Glomerular visceral epithelial cell (primary cell): ENCODE measurements around the gene KCNQ5.
"Not testable (repeated sequence)": the region's sequence is repeated elsewhere in the genome, so short reads cannot be mapped to it uniquely, and the experiment has no call there.

ENCODE experiments used
- DNase-seq: peaks from one replicate; pipeline ENCODE4 v3.0.0-alpha.2; 2016; ENCODE audit errors: extremely low spot score

KCNQ5 gene

GRCh38 chr6:73180076-73180738 lies 558.3 kb downstream of the KCNQ5 start:
- no peak for DNase-seq

- peak; percentile 60 for DNase-seq
Observed at GRCh38 chr6:73180763-73181619, 559.1 kb downstream of the KCNQ5 start.

- DNase-seq: no peak
Observed at GRCh38 chr6:73182021-73182607, 560.2 kb downstream of the KCNQ5 start.

GRCh38 chr6:73193302-73193701 lies 571.4 kb downstream of the KCNQ5 start:
- DNase-seq: not testable (repeated sequence)

GRCh38 chr6:73194744-73195143 lies 572.9 kb downstream of the KCNQ5 start:
- DNase-seq: no peak

GRCh38 chr6:73200247-73200646 lies 578.4 kb downstream of the KCNQ5 start:
- DNase-seq: no peak

- DNase-seq: no peak
Observed at GRCh38 chr6:73200735-73201134, 578.9 kb downstream of the KCNQ5 start.

- no peak for DNase-seq
Observed at GRCh38 chr6:73203098-73203497, 581.2 kb downstream of the KCNQ5 start.

- DNase-seq: no peak
Observed at GRCh38 chr6:73204252-73204651, 582.4 kb downstream of the KCNQ5 start.

GRCh38 chr6:73207221-73207837 lies 585.5 kb downstream of the KCNQ5 start:
- no peak for DNase-seq

- DNase-seq: no peak
Observed at GRCh38 chr6:73209117-73209516, 587.3 kb downstream of the KCNQ5 start.

- no peak for DNase-seq
Observed at GRCh38 chr6:73216859-73217258, 595.0 kb downstream of the KCNQ5 start.

GRCh38 chr6:73225396-73225795 lies 603.5 kb downstream of the KCNQ5 start, which contains the start of gene KHDC1L:
Gene KHDC1L, minus strand, starts transcription at chr6:73225496. Its CDS starts 88 bp downstream, at chr6:73225408.
- no peak for DNase-seq

GRCh38 chr6:73227606-73228255 lies 605.9 kb downstream of the KCNQ5 start:
- DNase-seq: no peak

GRCh38 chr6:73231986-73232391 lies 610.1 kb downstream of the KCNQ5 start:
- DNase-seq: no peak

GRCh38 chr6:73233048-73233447 lies 611.2 kb downstream of the KCNQ5 start:
- DNase-seq: no peak

GRCh38 chr6:73233971-73234370 lies 612.1 kb downstream of the KCNQ5 start:
- DNase-seq: not testable (repeated sequence)

GRCh38 chr6:73234733-73235132 lies 612.9 kb downstream of the KCNQ5 start:
- DNase-seq: peak; percentile 3

- peak; percentile 34 for DNase-seq
Observed at GRCh38 chr6:73236144-73236750, 614.4 kb downstream of the KCNQ5 start.

- DNase-seq: no peak
Observed at GRCh38 chr6:73240730-73241129, 618.9 kb downstream of the KCNQ5 start.

- no peak for DNase-seq
Observed at GRCh38 chr6:73242001-73242400, 620.1 kb downstream of the KCNQ5 start.
